Keratinocyte (primary cell): ENCODE results near the gene FAM221A.

Experiments
- EZH2 ChIP-seq: IDR thresholded peaks from one replicate; pipeline ENCODE4 v1.6.1; 2012; ENCODE audit warnings: inconsistent platforms, mild to moderate bottlenecking, low read length, moderate library complexity
- TF ChIP-seq, protein P1 (sequence below), 3 experiments: IDR thresholded peaks in 1 of 3; conservative IDR thresholded peaks in 1 of 3; optimal IDR thresholded peaks in 1 of 3; 2 replicates in 2 of 3; 3 replicates in 1 of 3; pipeline versions ENCODE3 to v1.5.1; 2011; ENCODE audit warnings: low read length in 3 of 3, mild to moderate bottlenecking in 3 of 3, moderate library complexity in 2 of 3, control low read depth in 1 of 3, inconsistent platforms in 1 of 3; ENCODE audit not compliant: insufficient read depth in 2 of 3; ENCODE audit errors: extremely low read depth in 1 of 3

DNA sequence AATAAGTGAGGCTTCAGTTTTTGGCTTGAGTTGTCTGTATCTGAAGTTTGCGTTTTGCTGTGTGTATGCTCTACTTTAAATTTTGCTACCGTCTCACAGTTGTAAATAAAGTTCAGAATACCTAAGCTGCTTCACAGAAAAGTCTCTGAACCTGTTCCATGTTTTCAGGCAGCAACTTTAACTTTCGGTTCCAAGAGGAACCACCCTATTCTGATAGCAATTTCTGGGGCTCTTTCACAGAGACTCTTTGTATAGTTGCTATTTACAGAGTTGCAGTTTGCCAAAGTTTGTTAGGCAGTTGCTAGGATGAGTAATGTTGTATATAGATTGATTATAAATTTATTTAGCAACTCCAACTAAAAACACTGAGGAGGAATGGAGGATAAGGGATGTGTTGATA is 5.7 kb downstream of the FAM221A start:
- no peak for TF ChIP-seq EZH2
- TF ChIP-seq, protein P1, sequence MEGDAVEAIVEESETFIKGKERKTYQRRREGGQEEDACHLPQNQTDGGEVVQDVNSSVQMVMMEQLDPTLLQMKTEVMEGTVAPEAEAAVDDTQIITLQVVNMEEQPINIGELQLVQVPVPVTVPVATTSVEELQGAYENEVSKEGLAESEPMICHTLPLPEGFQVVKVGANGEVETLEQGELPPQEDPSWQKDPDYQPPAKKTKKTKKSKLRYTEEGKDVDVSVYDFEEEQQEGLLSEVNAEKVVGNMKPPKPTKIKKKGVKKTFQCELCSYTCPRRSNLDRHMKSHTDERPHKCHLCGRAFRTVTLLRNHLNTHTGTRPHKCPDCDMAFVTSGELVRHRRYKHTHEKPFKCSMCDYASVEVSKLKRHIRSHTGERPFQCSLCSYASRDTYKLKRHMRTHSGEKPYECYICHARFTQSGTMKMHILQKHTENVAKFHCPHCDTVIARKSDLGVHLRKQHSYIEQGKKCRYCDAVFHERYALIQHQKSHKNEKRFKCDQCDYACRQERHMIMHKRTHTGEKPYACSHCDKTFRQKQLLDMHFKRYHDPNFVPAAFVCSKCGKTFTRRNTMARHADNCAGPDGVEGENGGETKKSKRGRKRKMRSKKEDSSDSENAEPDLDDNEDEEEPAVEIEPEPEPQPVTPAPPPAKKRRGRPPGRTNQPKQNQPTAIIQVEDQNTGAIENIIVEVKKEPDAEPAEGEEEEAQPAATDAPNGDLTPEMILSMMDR (optimal IDR thresholded peaks at IDR 0.05 in 1 of 3, IDR thresholded peaks at IDR 0.05 in 1 of 3, conservative IDR thresholded peaks at IDR 0.05 in 1 of 3; ENCODE audit: extremely low read depth in 1 of 3, insufficient read depth in 2 of 3, low read length in 3 of 3): no peak
